Common myeloid progenitor, CD34-positive (primary cell): ENCODE results near the gene SGCA.
A peak's percentile ranks its signal among the peaks of the same experiment; 100 is the strongest.

ENCODE experiments used
- CTCF ChIA-PET: fragments of 350-600 bp; sonication (Branson Sonifier 250); formaldehyde crosslinking; loops from one replicate; lab custom pipeline; 2021; ENCODE audit warnings: antibody characterized with exemption; lab: Charles Lee
- POLR2A ChIA-PET: fragments of 350-600 bp; sonication (Branson Sonifier 250); formaldehyde crosslinking; loops from one replicate; lab custom pipeline; 2021; ENCODE audit warnings: antibody characterized with exemption; lab: Charles Lee
- DNase-seq, 3 donors: peaks; one replicate each; pipeline versions ENCODE4 v3.0.0 to v3.0.0-alpha.2; 2013
- H3K27ac ChIP-seq, 2 experiments: 1 replicate in 1 of 2; 2 replicates in 1 of 2; pipeline ENCODE4 v1.7.0; 2013; ENCODE audit warnings: inconsistent platforms in 2 of 2, low read length in 2 of 2, mild to moderate bottlenecking in 2 of 2, low read depth in 1 of 2, moderate library complexity in 1 of 2; ENCODE audit not compliant: severe bottlenecking in 2 of 2, insufficient read depth in 1 of 2, poor library complexity in 1 of 2
- H3K27me3 ChIP-seq, 5 experiments: replicated peaks in 2 of 5; 1 replicate in 3 of 5; 2 replicates in 2 of 5; pipeline versions ENCODE4 v1.6.1 to v1.7.0; 2013; ENCODE audit warnings: low read length in 4 of 5, mild to moderate bottlenecking in 2 of 5, moderate library complexity in 2 of 5, inconsistent platforms in 1 of 5; ENCODE audit not compliant: insufficient read depth in 5 of 5, control insufficient read depth in 4 of 5
- H3K36me3 ChIP-seq, 4 experiments: 1 replicate in 2 of 4; 2 replicates in 2 of 4; pipeline versions ENCODE4 v1.6.1 to v1.7.0; 2013; ENCODE audit warnings: low read length in 3 of 4, control low read depth in 1 of 4, mild to moderate bottlenecking in 1 of 4; ENCODE audit not compliant: control insufficient read depth in 4 of 4, insufficient read depth in 4 of 4
- H3K4me1 ChIP-seq, 4 experiments: 1 replicate in 3 of 4; 2 replicates in 1 of 4; pipeline versions ENCODE4 v1.6.1 to v1.7.1; 2013; ENCODE audit warnings: low read length in 3 of 4, mild to moderate bottlenecking in 3 of 4, control low read depth in 1 of 4, inconsistent platforms in 1 of 4, moderate library complexity in 1 of 4; ENCODE audit not compliant: control insufficient read depth in 4 of 4, insufficient read depth in 4 of 4; ENCODE audit errors: control extremely low read depth in 1 of 4
- H3K4me3 ChIP-seq, 7 experiments: 1 replicate in 4 of 7; 2 replicates in 3 of 7; pipeline versions ENCODE4 v1.5.1 to v1.7.0; 2013; ENCODE audit warnings: mild to moderate bottlenecking in 7 of 7, low read length in 6 of 7, moderate library complexity in 6 of 7, inconsistent platforms in 2 of 7, low read depth in 2 of 7, control low read depth in 1 of 7; ENCODE audit not compliant: insufficient read depth in 4 of 7, control insufficient read depth in 1 of 7; ENCODE audit errors: extremely low read depth in 1 of 7
- H3K9me3 ChIP-seq, 5 experiments: 1 replicate in 4 of 5; 2 replicates in 1 of 5; pipeline versions ENCODE4 v1.6.1 to v1.7.1; 2013; ENCODE audit warnings: low read length in 4 of 5, mild to moderate bottlenecking in 2 of 5, inconsistent platforms in 1 of 5, low read depth in 1 of 5, moderate library complexity in 1 of 5; ENCODE audit not compliant: control insufficient read depth in 4 of 5, insufficient read depth in 2 of 5; ENCODE audit errors: control extremely low read depth in 1 of 5
- WGBS: methylation state at CpG from one replicate; pipeline ENCODE4 v1.1.5; 2013; ENCODE audit not compliant: insufficient coverage; 5-methylcytosine and 5-hydroxymethylcytosine counted together

The SGCA gene

DNA sequence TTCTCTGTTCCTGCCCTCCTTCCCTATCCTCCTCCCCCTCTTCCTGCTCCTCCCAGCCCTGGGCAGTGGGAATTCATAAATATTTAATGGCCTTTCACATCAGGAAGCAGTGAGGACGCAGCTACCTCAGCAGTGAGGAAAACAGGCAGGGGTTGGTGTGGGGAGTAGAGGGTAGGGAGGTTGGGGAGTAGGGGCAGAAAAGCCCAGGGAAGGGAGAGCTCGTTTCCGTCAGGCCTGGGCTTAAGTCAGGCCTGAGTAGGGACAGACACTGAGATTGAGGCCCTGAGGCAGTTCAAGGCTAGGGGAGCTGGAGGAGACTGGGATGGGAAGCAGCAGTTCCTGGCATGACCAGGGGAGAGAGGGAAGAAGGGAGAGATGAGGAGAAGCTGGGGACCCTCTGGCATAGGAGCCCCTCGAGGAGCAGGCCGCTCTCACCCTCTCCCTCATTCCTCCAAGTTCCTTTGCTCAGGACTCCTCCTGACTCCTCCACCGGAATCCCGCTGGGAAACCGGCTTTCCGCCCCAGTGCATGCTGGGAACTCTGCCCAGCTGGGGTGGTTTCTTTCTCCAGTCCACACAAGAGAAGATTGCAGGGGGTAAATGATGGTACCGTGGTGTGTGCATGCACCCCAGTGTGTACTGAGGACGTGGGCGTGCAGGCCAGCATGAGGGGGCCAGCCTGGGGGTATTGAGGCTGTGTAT is 42.0 kb upstream of the SGCA start:
- ChIA-PET CTCF (interaction anchor here (0.7 to 13.3 kb wide), 7 partner anchors 8 to 38 kb away, joined by 3 to 98 read pairs (median 5); partner anchors contain the start of gene PDK2), POLR2A (no interaction called here)
- 85% methylated on average over 6 of the region's 12 CpGs for WGBS
- no peak overlapping the region for H3K27ac ChIP-seq
- no peak for DNase-seq
- peaks cover 0 to 2% (median 0%) of the 10 kb centered on the region in 5 experiments for H3K9me3 ChIP-seq
- no peaks in the 10 kb centered on the region for H3K36me3 ChIP-seq
- H3K4me1 ChIP-seq = peaks cover 3 to 25% (median 18%) of the 10 kb centered on the region in 4 experiments
- no peak overlapping the region for H3K4me3 ChIP-seq
- peaks cover 0 to 5% (median 3%) of the 10 kb centered on the region in 5 experiments for H3K27me3 ChIP-seq

GRCh38 chr17:50125420-50125997 is 40.3 kb upstream of the SGCA start:
- H3K27ac ChIP-seq = no peak overlapping the region
- no peak overlapping the region for H3K4me3 ChIP-seq
- DNase-seq = no peak
- H3K36me3 ChIP-seq = no peaks in the 10 kb centered on the region
- peaks cover 3 to 33% (median 31%) of the 10 kb centered on the region in 4 experiments for H3K4me1 ChIP-seq
- H3K9me3 ChIP-seq = peaks cover 0 to 2% (median 0%) of the 10 kb centered on the region in 5 experiments
- WGBS = 96% methylated on average over 3 of the region's 4 CpGs
- CTCF ChIA-PET = interaction anchor here (1.3 to 3.7 kb wide), 4 partner anchors 9 to 36 kb away, joined by 3 to 18 read pairs (median 11); no protein-coding TSS in a partner anchor
- H3K27me3 ChIP-seq = peaks cover 0 to 15% (median 4%) of the 10 kb centered on the region in 5 experiments
- POLR2A ChIA-PET = interaction anchor here (0.6 kb wide), 2 partner anchors 7 to 8 kb away, joined by 3 read pairs; no protein-coding TSS in a partner anchor

GRCh38 chr17:50127697-50128361 is 38.0 kb upstream of the SGCA start:
- CTCF ChIA-PET = interaction anchor here (1.0 to 3.7 kb wide), 6 partner anchors 11 to 34 kb away, joined by 3 to 18 read pairs (median 8); no protein-coding TSS in a partner anchor
- Histone ChIP-seq H3K4me3 (peak overlapping the region in 5 of 7 experiments; percentile 0 to 57 (median 22)), H3K27ac (no peak overlapping the region), H3K4me1 (peaks cover 3 to 37% (median 36%) of the 10 kb centered on the region in 4 experiments), H3K9me3 (peaks cover 0 to 2% (median 0%) of the 10 kb centered on the region in 5 experiments), H3K36me3 (peaks cover 0 to 4% (median 0%) of the 10 kb centered on the region in 4 experiments), H3K27me3 (peaks cover 0 to 21% (median 8%) of the 10 kb centered on the region in 5 experiments)
- DNase-seq = peak in 2 of 3 donors; percentile 77 to 87
- POLR2A ChIA-PET = no interaction called here
- WGBS = 0% methylated on average over 5 of the region's 6 CpGs

DNA sequence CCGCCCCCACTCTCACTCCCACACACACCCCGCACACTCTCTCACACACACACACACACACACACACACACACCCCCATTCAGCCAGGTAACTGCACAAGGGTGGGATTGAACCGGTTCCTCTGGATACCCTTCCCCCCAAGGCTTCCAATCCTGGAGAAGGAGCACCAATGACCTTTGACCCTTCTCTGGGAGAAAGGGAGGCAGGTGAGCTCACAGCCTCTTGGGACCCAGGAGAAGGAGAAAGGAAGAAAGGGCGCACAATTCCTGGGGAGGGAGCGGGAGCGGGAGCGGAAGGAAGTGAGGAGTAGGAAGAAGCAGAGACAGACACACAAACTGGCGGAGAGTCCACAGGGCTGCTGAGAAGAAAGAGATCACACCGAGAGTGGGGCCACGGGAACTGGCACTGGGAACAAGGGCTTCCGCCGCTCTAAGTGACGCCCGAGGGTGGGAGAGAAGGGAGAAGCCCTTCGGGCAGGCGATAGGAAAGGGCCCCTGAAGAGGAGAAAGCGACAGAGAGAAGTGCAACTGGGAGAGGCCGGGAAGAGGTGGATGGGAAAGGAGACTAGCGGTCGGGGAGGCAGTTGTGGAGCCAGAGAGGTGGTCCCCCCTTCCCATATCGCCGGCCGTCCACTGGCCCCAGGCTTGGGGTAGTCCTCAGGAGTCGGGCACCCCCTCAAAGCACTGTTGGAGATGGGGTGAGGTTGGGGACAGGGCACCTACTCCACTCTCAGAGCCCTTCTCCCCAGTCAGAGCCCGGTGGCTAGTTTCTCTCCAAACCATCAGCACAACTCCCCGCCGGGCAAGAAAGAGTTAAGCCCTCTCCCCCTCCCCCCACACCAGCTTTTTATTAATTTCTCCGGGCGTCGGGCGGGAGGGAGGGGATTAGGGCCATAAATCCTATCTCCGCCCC is 37.1 kb upstream of the SGCA start:
- peaks cover 0 to 11% (median 3%) of the 10 kb centered on the region in 4 experiments for H3K36me3 ChIP-seq
- ChIA-PET POLR2A (no interaction called here), CTCF (interaction anchor here (1.7 to 3.7 kb wide), 3 partner anchors 12 to 35 kb away, joined by 3 to 18 read pairs (median 11); no protein-coding TSS in a partner anchor)
- peaks cover 0 to 2% (median 0%) of the 10 kb centered on the region in 5 experiments for H3K9me3 ChIP-seq
- peak in 1 of 3 donors; percentile 28 for DNase-seq
- H3K4me3 ChIP-seq = peak overlapping the region; percentile 3 to 67 (median 31)
- WGBS = under 1% methylated on average over 17 of the region's 32 CpGs
- peaks cover 3 to 37% (median 36%) of the 10 kb centered on the region in 4 experiments for H3K4me1 ChIP-seq
- H3K27me3 ChIP-seq = peaks cover 0 to 21% (median 8%) of the 10 kb centered on the region in 5 experiments
- H3K27ac ChIP-seq = no peak overlapping the region

GRCh38 chr17:50129353-50129727 is 36.5 kb upstream of the SGCA start:
- no peak for DNase-seq
- Histone ChIP-seq H3K4me1 (peaks cover 3 to 37% (median 36%) of the 10 kb centered on the region in 4 experiments), H3K36me3 (peaks cover 0 to 15% (median 7%) of the 10 kb centered on the region in 4 experiments), H3K27me3 (peaks cover 0 to 21% (median 8%) of the 10 kb centered on the region in 5 experiments), H3K4me3 (peak overlapping the region in 2 of 7 experiments; percentile 26 to 67), H3K9me3 (peaks cover 0 to 2% (median 0%) of the 10 kb centered on the region in 5 experiments), H3K27ac (no peak overlapping the region)
- 2% methylated on average over 7 of the region's 31 CpGs for WGBS
- ChIA-PET CTCF (interaction anchor here (1.0 to 2.5 kb wide), 5 partner anchors 10 to 35 kb away, joined by 3 to 10 read pairs (median 7); no protein-coding TSS in a partner anchor), POLR2A (interaction anchor here (0.9 kb wide), 1 partner anchor 13 kb away, joined by 3 read pairs; no protein-coding TSS in a partner anchor)
